ENCODE data around the gene SUSD2.

SUSD2 gene

GRCh38 chr22:24184057-24184798 lies 2.9 kb downstream of the SUSD2 start:
- no peak for DNase-seq (ENCODE audit: extremely low read depth, low read depth)

GRCh38 chr22:24185001-24185500 lies 3.8 kb downstream of the SUSD2 start:
- no peak for TF ChIP-seq CTCF (IDR thresholded peaks at IDR 0.05; ENCODE audit: low read depth, low read length, missing control alignments)
- no peak overlapping the region for H3K4me3 ChIP-seq (replicated peaks; ENCODE audit: low read depth, low read length)
- DNase-seq (ENCODE audit: extremely low read depth, low read depth) = no peak

More at GRCh38 chr22:24184057-24184798, 2.9 kb downstream of the SUSD2 start:
- TF ChIP-seq CTCF (IDR thresholded peaks at IDR 0.05; ENCODE audit: low read depth, low read length, missing control alignments) = no peak
- no peak overlapping the region for H3K4me3 ChIP-seq (replicated peaks; ENCODE audit: low read depth, low read length)

- H3K4me3 ChIP-seq (replicated peaks; ENCODE audit: low read depth, low read length) = no peak overlapping the region
- DNase-seq (ENCODE audit: extremely low read depth, low read depth) = no peak
- TF ChIP-seq CTCF (IDR thresholded peaks at IDR 0.05; ENCODE audit: low read depth, low read length, missing control alignments) = no peak
Observed at GRCh38 chr22:24185501-24186351, 4.4 kb downstream of the SUSD2 start.

GRCh38 chr22:24186352-24186740 lies 5.1 kb downstream of the SUSD2 start:
- TF ChIP-seq CTCF (IDR thresholded peaks at IDR 0.05; ENCODE audit: low read depth, low read length, missing control alignments) = no peak
- no peak for DNase-seq (ENCODE audit: extremely low read depth, low read depth)
- H3K4me3 ChIP-seq (replicated peaks; ENCODE audit: low read depth, low read length) = no peak overlapping the region

- no peak overlapping the region for H3K4me3 ChIP-seq (replicated peaks; ENCODE audit: low read depth, low read length)
- no peak for DNase-seq (ENCODE audit: extremely low read depth, low read depth)
- TF ChIP-seq CTCF (IDR thresholded peaks at IDR 0.05; ENCODE audit: low read depth, low read length, missing control alignments) = no peak
Observed at GRCh38 chr22:24186892-24187670, 5.8 kb downstream of the SUSD2 start.

All from HFF-Myc (cell line).